Measurements from ENCODE around the gene ZDHHC24. TPM values are rescaled to one million over a fixed set of nuclear protein-coding genes. Genes with fewer than 3 reads are reported as not detected.

ZDHHC24 gene
- total and polyA plus RNA-seq, 7 donors, result 3.9 to 7.6 (median 5.5) TPM

- WGBS, 3 donors, result 90 to 92% (median 91%) methylated on average over 16 of the region's 16 CpGs
- Histone ChIP-seq H3K27ac (no peak overlapping the region), H3K27me3 (ENCODE audit: insufficient read depth in 3 of 3, low read length in 2 of 3) (peaks cover 0 to 3% (median 0%) of the 10 kb centered on the region in 3 donors), H3K4me1 (no peaks in the 10 kb centered on the region), H3K36me3 (ENCODE audit: insufficient read depth in 1 of 2, low read depth in 1 of 2) (peaks cover 2 to 70% of the 10 kb centered on the region in 2 donors), H3K4me3 (no peak overlapping the region), H3K9me3 (no peaks in the 10 kb centered on the region)
- intact Hi-C loops (cut with DNase I), result no loop called here
- no peak for ATAC-seq
- no peak for DNase-seq
- TF ChIP-seq, protein P1, sequence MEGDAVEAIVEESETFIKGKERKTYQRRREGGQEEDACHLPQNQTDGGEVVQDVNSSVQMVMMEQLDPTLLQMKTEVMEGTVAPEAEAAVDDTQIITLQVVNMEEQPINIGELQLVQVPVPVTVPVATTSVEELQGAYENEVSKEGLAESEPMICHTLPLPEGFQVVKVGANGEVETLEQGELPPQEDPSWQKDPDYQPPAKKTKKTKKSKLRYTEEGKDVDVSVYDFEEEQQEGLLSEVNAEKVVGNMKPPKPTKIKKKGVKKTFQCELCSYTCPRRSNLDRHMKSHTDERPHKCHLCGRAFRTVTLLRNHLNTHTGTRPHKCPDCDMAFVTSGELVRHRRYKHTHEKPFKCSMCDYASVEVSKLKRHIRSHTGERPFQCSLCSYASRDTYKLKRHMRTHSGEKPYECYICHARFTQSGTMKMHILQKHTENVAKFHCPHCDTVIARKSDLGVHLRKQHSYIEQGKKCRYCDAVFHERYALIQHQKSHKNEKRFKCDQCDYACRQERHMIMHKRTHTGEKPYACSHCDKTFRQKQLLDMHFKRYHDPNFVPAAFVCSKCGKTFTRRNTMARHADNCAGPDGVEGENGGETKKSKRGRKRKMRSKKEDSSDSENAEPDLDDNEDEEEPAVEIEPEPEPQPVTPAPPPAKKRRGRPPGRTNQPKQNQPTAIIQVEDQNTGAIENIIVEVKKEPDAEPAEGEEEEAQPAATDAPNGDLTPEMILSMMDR (IDR thresholded peaks at IDR 0.05), result no peak
These were observed 74.7 kb downstream of the ZDHHC24 start for GRCh38 chr11:66471142-66471541.

Other genes starting within 250 kb of the ZDHHC24 start
- 10 to 100 TPM in 1 of 4 donors, 1 to 10 TPM in 3; 7.3 to 10.7 (median 9.1) TPM for gene CD248, start 229.0 kb downstream of the ZDHHC24 start, total RNA-seq
- 1 to 10 TPM; 2.9 to 8.9 (median 5.5) TPM for gene CD248, start 229.0 kb downstream of the ZDHHC24 start, polyA plus RNA-seq
- gene RIN1, start 209.6 kb downstream of the ZDHHC24 start, total RNA-seq, result 1 to 10 TPM; 3.9 to 6.9 (median 6.1) TPM
- 10 to 100 TPM in 1 of 3 donors, 1 to 10 TPM in 2; 1.2 to 38.0 (median 2.0) TPM for gene RIN1, start 209.6 kb downstream of the ZDHHC24 start, polyA plus RNA-seq
- gene BRMS1, start 200.9 kb downstream of the ZDHHC24 start, total RNA-seq, result 10 to 100 TPM; 12.6 to 33.8 (median 19.9) TPM
- 100 to 1,000 TPM in 1 of 3 donors, 10 to 100 TPM in 2; 55.9 to 152 (median 91.3) TPM for gene BRMS1, start 200.9 kb downstream of the ZDHHC24 start, polyA plus RNA-seq
- 10 to 100 TPM; 17.0 to 21.0 (median 18.4) TPM for gene B4GAT1, start 198.4 kb downstream of the ZDHHC24 start, total RNA-seq
- 10 to 100 TPM; 12.6 to 50.3 (median 24.5) TPM for gene B4GAT1, start 198.4 kb downstream of the ZDHHC24 start, polyA plus RNA-seq
- 10 to 100 TPM; 14.9 to 94.1 (median 51.0) TPM for gene SLC29A2, start 174.3 kb downstream of the ZDHHC24 start, total RNA-seq
- gene SLC29A2, start 174.3 kb downstream of the ZDHHC24 start, polyA plus RNA-seq, result 10 to 100 TPM; 14.9 to 84.5 (median 69.5) TPM
- not detected for gene NPAS4, start 125.0 kb downstream of the ZDHHC24 start, total RNA-seq
- under 1 TPM in 1 of 3 donors, not detected in 2; 0.05 TPM for gene NPAS4, start 125.0 kb downstream of the ZDHHC24 start, polyA plus RNA-seq
- gene MRPL11, start 107.2 kb downstream of the ZDHHC24 start, total RNA-seq, result 10 to 100 TPM; 37.0 to 57.4 (median 48.7) TPM
- gene MRPL11, start 107.2 kb downstream of the ZDHHC24 start, polyA plus RNA-seq, result 10 to 100 TPM; 60.4 to 60.9 (median 60.7) TPM
- gene PELI3, start 79.1 kb downstream of the ZDHHC24 start, total RNA-seq, result 10 to 100 TPM in 2 of 4 donors, 1 to 10 TPM in 2; 5.3 to 22.5 (median 11.4) TPM
- gene PELI3, start 79.1 kb downstream of the ZDHHC24 start, polyA plus RNA-seq, result 10 to 100 TPM in 2 of 3 donors, 1 to 10 TPM in 1; 3.1 to 46.8 (median 14.4) TPM
- gene DPP3, start 65.6 kb downstream of the ZDHHC24 start, total RNA-seq, result 10 to 100 TPM; 24.0 to 44.4 (median 29.8) TPM
- gene DPP3, start 65.6 kb downstream of the ZDHHC24 start, polyA plus RNA-seq, result 10 to 100 TPM; 30.7 to 58.7 (median 57.9) TPM
- 10 to 100 TPM in 3 of 4 donors, 1 to 10 TPM in 1; 8.4 to 15.3 (median 12.1) TPM for gene BBS1, start 35.4 kb downstream of the ZDHHC24 start, total RNA-seq
- gene BBS1, start 35.4 kb downstream of the ZDHHC24 start, polyA plus RNA-seq, result 10 to 100 TPM in 1 of 3 donors, 1 to 10 TPM in 2; 4.4 to 13.8 (median 5.0) TPM
- 100 to 1,000 TPM in 1 of 4 donors, 10 to 100 TPM in 2, 1 to 10 TPM in 1; 2.9 to 254 (median 78.4) TPM for gene ACTN3, start 855 bp upstream of the ZDHHC24 start, total RNA-seq
- gene ACTN3, start 855 bp upstream of the ZDHHC24 start, polyA plus RNA-seq, result 100 to 1,000 TPM in 1 of 3 donors, 10 to 100 TPM in 1, 1 to 10 TPM in 1; 8.7 to 531 (median 15.1) TPM
- 10 to 100 TPM; 31.5 to 79.0 (median 50.3) TPM for gene CTSF, start 22.6 kb upstream of the ZDHHC24 start, total RNA-seq
- gene CTSF, start 22.6 kb upstream of the ZDHHC24 start, polyA plus RNA-seq, result 10 to 100 TPM; 16.5 to 33.0 (median 31.5) TPM
- under 1 TPM in 3 of 4 donors, not detected in 1; 0.36 to 0.46 (median 0.36) TPM for gene CCDC87, start 47.0 kb upstream of the ZDHHC24 start, total RNA-seq
- gene CCDC87, start 47.0 kb upstream of the ZDHHC24 start, polyA plus RNA-seq, result 1 to 10 TPM in 1 of 3 donors, under 1 TPM in 2; 0.06 to 1.1 (median 0.20) TPM
- 10 to 100 TPM; 10.5 to 17.0 (median 14.8) TPM for gene CCS, start 47.1 kb upstream of the ZDHHC24 start, total RNA-seq
- gene CCS, start 47.1 kb upstream of the ZDHHC24 start, polyA plus RNA-seq, result 10 to 100 TPM; 15.2 to 22.9 (median 15.7) TPM
- 10 to 100 TPM; 21.1 to 39.3 (median 34.0) TPM for gene RBM14, start 70.6 kb upstream of the ZDHHC24 start, total RNA-seq
- gene RBM14, start 70.6 kb upstream of the ZDHHC24 start, polyA plus RNA-seq, result 10 to 100 TPM; 15.0 to 22.6 (median 17.6) TPM
- 10 to 100 TPM; 54.5 to 80.8 (median 66.8) TPM for gene RBM4, start 92.7 kb upstream of the ZDHHC24 start, total RNA-seq
- 10 to 100 TPM; 54.8 to 67.4 (median 57.9) TPM for gene RBM4, start 92.7 kb upstream of the ZDHHC24 start, polyA plus RNA-seq
- 10 to 100 TPM in 2 of 4 donors, 1 to 10 TPM in 2; 3.6 to 11.0 (median 8.2) TPM for gene RBM4B, start 131.8 kb upstream of the ZDHHC24 start, total RNA-seq
- 10 to 100 TPM in 1 of 3 donors, 1 to 10 TPM in 2; 8.9 to 12.8 (median 10.0) TPM for gene RBM4B, start 131.8 kb upstream of the ZDHHC24 start, polyA plus RNA-seq
- 1 to 10 TPM in 1 of 4 donors, under 1 TPM in 3; 0.08 to 1.4 (median 0.72) TPM for gene SPTBN2, start 183.2 kb upstream of the ZDHHC24 start, total RNA-seq
- gene SPTBN2, start 183.2 kb upstream of the ZDHHC24 start, polyA plus RNA-seq, result under 1 TPM in 2 of 3 donors, not detected in 1; 0.08 to 0.16 TPM

Measured in psoas muscle (tissue), 8 donors.